GM18909 (cell line): ENCODE measurements around the gene POLG2.
"Not testable (repeated sequence)": the region's sequence is repeated elsewhere in the genome, so short reads cannot be mapped to it uniquely, and the experiment has no call there.

Experiments
- ATAC-seq: cut with Tn5 transposase; IDR thresholded peaks from one replicate; pipeline ENCODE4 v1.9.1; 2021; ENCODE audit warnings: mild to moderate bottlenecking; ENCODE audit not compliant: unreplicated experiment, poor library complexity

Gene POLG2

DNA sequence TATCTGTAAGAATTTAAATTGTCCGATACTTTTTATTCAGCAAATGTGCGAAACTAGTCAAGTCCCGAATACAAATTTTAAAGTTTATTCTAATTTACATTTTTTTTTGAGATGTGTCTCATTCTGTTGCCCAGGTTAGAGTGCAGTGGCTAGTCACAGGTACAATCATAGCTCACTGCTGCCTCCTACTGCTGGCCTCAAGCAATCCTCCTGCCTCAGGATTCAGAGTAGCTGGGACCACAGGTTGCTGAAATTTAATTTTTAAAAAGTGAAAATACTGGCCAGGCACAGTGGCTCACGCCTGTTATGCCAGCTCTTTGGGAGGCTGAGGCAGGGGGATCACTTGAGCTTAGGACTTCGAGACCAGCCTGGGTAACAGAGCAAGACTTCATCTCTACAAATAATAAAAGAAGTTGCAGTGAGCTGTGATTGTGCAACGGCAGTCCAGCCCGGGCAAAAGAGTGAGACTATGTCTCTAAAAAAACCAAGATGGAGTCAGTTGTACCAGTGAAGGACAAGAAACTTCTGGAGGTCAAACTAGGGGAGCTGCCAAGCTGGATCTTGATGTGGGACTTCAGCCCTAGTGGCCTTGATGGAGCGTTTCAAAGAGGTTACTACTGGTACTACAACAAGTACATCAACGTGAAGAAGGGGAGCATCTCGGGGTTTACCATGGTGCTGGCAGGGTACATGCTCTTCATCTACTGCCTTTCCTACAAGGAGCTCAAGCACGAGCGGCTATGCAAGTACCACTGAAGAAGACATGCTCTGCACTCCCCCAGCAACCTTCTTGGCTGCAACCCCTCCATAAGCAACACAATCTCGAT is 5.6 kb downstream of the POLG2 start:
- ATAC-seq, result no peak

DNA sequence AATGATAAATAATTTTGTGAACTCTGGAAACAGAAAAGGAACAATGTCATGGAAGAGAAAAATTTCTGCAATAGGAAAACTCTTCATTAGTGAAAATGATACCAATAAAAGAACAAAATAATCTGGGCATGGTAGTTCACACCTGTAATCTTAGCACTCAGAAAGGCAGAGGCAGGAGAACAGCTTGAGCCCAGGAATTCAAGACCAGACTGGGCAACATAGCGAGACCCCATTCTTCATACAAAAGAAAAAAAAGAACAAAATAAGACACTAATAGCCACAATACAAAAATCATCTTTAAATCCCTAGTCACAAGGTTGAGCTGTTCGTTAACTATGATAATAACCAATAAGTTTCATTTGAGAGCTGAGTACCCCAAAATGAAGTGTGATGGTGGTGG is 8.6 kb downstream of the POLG2 start:
- no peak for ATAC-seq

DNA sequence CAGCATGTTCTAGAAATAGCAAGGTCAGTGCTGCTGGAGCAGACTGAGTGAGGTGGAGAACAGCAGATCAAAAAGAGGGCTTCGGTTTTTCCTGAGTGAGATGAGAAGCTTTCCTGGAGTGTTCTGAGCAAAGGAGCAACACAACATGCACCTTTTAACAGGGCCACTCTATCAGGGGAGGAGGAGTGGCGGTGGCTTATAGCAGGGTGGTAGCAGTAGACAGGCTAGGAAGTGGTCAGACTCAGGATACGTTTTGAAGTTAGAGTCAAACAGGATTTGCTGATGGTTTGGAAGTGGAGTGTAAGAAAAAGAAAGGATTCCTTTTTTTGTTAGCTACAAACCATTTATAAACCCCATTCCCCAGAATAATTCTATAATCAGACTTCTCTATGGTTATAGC is 12.5 kb downstream of the POLG2 start:
- ATAC-seq, result no peak

DNA sequence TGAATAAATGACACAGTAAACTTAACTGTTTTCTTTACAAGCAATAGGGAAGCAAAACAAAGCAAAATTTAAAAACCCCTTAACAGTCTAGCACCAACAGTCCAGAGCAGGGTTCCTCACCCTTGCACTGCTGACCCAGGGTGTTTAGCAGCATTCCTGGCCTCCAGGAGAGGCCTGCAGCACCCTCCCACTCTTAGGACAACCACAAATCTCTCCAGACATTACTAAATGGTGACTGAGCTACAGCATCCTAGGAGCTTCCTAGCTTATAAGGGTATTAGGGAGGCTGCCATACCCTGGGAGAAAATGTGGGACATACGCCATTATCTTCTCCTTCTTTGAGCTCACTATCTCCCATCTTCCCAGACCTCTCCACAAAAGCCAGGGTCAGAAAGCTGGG is 15.9 kb downstream of the POLG2 start:
- ATAC-seq, result no peak

DNA sequence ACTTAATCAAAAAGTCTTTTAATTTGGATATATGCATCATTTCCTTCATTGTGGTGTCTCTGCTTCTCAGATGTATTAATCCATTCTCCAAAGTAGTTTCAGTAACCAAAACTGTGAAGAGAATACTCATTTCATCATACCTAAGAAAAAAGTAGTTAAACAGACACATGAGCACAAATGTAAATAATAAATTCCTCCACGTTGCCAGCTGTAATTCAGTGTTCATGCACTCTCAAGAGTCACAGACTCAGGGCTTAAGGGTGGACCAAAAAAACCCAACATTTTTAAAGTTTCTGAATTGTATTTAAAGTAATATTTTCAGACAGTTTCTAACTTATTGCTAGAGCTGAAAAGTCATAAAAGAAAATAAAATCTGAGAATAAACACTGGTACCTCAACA is 19.0 kb downstream of the POLG2 start:
- ATAC-seq, result no peak

DNA sequence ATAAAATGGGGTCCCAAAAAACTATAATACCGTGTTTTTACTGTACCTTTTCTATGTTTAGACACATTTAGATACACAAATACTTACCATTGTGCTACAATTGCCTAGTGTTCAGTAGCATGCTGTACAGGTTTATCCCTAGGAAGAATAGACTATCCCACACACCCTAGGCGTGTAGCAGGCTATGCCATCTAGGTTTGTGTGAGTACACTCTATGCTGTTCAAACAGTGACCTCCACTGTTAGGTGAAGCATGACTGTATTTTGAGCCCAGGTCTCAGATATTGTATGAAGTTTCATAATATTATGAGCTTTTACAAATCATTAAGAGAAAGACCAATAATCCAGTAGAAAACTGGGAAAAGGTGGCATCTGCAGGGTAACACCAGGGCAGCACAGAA is 24.3 kb downstream of the POLG2 start:
- ATAC-seq, result no peak

GRCh38 chr17:64471440-64471839 is 25.4 kb downstream of the POLG2 start:
- no peak for ATAC-seq

GRCh38 chr17:64470625-64471024 is 26.2 kb downstream of the POLG2 start:
- no peak for ATAC-seq

- not testable (repeated sequence) for ATAC-seq
These were observed 30.0 kb downstream of the POLG2 start for GRCh38 chr17:64466834-64467233.

DNA sequence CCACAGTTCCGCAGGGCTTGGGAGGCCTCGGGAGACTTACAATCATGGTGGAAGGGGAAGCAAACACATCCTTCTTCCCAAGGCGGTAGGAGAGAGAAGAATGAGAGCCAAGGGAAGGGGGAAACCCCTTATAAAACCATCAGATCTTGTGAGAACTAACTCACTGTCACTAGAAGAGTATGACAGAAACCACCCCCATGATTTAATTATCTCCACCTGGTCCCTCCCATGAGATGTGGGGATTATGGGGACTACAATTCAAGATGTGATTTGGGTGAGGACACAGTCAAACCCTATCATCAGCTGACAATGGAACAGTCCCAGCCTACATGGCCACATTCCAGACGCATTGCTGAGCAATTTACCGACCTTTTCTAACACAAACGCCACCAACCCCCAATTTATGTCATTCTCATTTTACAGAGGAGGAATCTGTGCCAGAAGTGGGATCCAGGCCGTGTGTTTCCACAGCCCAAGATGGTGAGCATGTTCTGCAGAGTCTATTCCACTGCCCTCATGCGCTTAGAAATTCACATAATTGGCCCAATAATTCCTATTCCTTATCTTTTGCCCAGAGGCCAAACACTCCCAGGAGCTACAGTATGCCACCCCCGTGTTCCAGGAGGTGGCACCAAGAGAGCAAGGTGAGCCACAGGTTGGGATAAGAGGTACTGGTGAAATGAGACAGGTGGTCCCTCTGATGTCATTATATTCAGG is 30.7 kb downstream of the POLG2 start:
- no peak for ATAC-seq

DNA sequence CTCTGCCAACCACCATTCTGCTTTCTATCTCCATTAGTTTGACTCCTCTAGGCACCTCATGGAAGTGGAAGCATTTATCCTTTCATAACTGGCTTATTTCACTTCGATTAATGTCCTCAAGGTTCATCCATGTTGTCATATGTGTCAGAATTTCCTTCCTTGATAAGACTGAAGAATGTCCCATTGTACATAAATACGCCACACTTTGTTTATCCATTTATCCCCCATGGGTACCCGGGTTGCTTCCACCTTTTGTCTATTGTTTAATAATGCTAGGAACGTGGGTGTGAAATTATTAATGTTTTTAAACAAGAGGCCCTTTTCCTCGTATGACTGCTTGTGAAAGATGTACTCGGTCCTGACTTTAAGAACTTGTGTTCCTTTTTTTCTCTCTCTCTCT is 35.1 kb downstream of the POLG2 start:
- ATAC-seq, result no peak

GRCh38 chr17:64460955-64461354 is 35.9 kb downstream of the POLG2 start:
- ATAC-seq, result no peak

DNA sequence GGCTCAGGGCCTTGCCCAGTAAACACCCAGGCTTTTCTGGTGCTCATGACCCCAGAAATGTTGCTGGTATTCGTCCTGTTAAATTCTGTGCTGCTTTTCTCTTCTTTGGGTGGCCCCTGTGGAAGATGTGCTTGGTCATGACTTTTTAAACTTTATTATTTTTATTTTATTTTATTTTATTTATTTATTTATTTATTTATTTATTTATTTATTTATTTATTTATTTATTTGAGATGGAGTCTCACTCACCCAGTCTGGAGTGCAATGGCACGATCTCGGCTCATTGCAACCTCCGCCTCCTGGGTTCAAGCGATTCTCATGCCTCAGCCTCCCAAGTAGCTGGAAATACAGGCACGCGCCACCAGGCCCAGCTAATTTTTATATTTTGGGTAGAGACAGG is 37.0 kb downstream of the POLG2 start:
- not testable (repeated sequence) for ATAC-seq

- no peak for ATAC-seq
These were observed 37.5 kb downstream of the POLG2 start for GRCh38 chr17:64459284-64459747.

GRCh38 chr17:64458756-64459155 is 38.1 kb downstream of the POLG2 start:
- no peak for ATAC-seq

- ATAC-seq, result no peak
These were observed 39.7 kb downstream of the POLG2 start for GRCh38 chr17:64457156-64457555.

- ATAC-seq, result no peak
These were observed 40.6 kb downstream of the POLG2 start for GRCh38 chr17:64455993-64456885.

- ATAC-seq, result no peak
These were observed 47.3 kb downstream of the POLG2 start for GRCh38 chr17:64449545-64449944.

DNA sequence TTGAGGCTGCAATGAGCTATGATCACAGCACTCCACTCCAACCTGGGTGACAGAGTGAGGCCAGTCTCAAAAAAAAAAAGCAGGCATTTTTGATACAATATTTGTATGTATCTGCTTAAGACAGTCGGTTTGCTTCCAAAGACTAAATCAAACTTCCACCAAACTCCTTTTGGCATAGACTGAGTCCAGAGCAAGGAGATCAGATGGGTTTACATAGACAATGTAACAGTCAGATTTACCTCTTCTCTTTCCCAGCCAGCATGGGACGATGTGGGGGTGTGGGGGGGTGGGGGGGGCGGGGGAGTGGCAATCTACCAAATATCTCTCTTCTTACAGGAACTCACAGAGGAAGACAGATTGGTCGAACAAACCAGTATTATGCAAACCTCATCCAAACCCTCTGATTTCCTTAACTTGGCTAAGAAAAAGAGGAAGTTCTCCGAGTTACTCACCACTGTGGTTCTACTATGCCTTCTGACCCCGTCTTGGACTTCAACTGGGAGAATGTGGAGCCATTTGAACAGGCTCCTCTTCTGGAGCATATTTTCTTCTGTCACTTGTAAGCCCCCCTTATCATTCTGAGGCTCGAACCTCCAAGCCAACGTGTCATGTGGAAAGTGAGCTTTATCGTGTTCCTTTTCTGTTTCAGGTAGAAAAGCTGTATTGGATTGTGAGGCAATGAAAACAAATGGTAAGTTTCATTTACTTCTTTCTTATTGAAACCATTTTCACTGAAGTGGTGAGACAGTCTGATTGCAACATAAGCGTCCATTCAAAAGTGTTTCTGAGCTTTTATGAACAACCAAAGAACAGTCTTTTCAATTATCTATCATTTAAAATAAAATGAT is 48.0 kb downstream of the POLG2 start, which contains the start of gene MILR1:
TSS of gene MILR1 (plus strand) at position 451 of the 848 bp plus-strand sequence. CDS start at position 505, 54 bp downstream.
- no peak for ATAC-seq

DNA sequence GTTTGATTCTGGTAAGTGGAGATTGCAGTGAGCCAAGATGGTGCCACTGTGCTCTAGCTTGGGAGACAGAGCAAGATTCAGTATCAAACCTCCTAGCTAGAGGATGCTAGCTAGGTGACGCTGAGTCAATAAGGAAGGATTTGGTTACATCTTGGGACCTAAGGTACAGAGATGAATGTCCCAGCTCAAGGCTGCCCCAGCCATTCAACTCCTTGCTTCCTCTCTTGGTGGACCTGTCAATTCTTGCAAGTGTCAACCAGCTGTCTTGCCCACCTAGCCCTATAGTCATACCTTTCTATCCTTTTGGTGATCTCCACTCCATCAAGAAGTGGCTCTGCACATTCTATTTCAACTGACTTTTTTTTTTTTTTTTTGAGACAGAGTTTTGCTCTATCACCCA is 49.3 kb downstream of the POLG2 start:
- no peak for ATAC-seq
